Fibroblast of peridontal ligament (primary cell): Measurements from ENCODE around the gene TSPAN10.

ENCODE experiments used
- DNase-seq: peaks from one replicate; pipeline ENCODE4 v3.0.0-alpha.2; 2010; ENCODE audit errors: extremely low read depth

Gene TSPAN10

DNA sequence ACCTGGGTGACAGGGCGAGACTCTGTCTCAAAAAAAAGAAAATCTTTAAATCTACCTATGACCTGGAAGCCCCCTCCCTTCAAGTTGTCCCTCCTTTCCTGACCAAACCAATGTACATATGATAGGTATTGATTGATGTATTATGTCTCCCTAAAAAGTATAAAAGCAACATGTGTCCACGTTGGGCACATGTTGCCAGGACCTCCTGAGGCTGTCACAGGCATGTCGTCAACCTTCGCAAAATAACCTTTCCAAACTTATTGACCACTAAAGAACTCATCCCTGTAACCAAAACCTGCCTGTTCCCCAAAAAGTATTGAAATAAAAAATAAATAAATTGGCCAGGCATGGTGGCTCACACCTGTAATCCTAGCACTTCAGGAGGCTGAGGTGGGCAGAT is 25.0 kb downstream of the TSPAN10 start:
- DNase-seq: no peak

DNA sequence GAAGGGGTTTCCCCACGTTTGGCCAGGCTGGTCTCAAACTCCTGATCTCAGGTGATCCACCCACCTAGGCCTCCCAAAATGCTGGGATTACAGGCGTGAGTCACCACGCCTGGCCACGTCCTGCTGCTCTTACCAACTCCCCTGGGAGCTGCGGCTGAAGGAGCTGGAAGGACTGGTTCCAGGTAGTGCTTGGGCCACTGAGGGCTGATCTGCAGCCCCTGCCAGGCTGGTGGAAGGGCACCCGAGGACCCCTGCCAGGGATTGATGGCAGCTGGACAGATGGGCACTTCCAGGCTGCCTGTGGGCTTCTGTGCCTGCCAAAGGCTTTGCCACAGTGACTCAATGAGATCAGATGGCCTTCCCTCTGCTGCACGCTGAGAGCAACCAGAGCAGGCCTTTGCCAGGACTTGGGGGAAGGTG is 27.1 kb downstream of the TSPAN10 start:
- DNase-seq: no peak

DNA sequence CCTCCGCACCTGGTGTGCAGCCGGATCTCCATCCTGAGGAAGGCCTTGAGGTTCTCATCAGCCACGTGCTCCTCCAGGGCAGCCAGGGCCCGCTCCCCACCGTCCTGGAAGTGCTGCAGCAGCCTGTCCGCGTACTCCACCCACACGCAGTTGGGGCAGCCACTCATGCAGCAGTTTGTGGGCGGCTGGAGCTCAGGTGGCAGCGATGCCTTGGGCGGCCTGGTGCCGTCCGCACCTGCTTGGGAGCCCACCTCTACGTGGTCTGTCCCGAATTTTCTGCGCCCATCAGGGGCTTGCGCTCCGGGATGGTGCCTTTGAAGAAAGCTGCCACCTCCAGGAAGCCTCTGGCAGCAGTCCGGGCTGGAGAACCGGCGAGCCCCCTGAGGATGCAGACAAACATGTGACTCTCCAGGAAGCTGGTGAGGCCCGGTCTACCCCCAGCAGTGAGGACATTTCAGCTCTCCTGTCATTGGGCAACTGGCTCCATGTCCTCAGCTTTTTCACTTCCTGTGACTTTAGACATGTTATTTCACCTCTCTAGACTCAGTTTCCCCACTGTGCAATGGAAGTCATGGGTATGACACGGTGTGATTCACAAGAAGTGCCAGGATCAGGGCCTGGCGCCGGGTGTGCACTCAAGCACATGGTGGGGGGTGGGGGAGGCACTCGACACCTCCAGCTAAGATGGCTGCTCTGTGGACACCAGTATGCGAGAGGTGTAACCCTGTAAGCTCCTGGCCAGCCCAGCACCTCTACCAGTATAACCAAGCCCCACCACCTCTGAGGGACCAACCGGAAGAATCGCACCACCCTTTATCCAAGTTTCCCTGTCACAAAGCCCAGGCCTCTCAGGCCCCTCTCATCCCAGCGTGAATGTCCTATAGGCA is 28.5 kb downstream of the TSPAN10 start:
- peak; percentile 5 for DNase-seq

DNA sequence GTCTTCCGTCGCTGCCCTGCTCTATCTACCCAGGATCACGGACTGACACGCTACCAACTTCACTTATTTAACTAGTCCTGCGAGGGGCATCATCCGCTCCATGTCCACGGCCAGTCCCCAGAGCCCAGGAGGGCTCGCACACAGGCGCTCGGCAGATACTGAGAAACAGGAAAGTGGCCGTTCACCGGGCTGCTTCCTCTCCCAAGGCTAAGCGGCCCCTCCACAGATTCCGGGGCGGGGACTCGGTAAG is 29.0 kb downstream of the TSPAN10 start:
- no peak for DNase-seq

DNA sequence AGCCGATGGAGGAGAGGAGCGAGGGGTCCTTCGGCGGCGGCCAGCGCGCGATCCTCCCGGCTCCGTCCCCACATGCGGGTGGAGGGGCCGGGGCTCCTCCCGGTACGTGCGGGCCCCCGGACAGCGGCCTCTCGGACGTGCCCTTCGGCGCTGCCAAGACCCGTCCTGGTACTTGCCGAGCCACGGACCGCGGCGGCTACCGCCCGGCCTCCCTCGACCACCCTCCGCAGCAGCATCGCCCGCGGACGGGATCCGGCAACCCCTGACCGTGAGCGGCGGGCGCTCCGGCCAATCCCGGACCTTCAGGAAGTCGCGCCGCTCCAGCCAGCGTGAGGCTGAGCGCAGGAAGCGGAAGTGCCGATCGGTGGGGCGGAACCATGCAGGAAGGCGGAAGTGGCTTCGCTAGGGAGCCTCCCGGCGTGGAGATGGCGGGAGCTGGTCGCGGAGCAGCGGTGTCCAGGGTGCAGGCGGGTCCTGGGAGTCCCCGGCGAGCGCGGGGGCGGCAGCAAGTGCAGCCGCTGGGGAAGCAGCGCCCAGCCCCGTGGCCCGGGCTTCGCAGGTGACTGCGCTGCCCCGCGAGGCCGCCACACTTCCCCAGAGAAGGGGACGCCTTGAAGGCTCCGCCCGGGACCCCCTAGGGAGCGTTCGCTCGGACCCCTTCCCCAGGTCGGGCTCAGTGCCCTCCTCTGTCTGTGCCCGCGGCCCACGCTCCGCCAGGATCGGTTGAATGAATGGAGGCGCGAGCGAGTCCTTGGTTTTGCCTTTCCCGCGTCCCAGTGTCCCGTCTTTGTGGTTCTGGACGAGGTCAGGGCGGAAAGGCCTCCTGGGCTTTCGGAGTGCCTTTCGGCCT is 29.6 kb downstream of the TSPAN10 start, which contains the start of the genes CCDC137 and OXLD1:
TSS of gene CCDC137 (plus strand) at position 396 of the 850 bp plus-strand sequence. CDS start at position 426, 30 bp downstream.
TSS of gene OXLD1 (minus strand) at position 264 of the 850 bp plus-strand sequence. CDS start at position 236, 28 bp downstream.
- DNase-seq: peak; percentile 93

DNA sequence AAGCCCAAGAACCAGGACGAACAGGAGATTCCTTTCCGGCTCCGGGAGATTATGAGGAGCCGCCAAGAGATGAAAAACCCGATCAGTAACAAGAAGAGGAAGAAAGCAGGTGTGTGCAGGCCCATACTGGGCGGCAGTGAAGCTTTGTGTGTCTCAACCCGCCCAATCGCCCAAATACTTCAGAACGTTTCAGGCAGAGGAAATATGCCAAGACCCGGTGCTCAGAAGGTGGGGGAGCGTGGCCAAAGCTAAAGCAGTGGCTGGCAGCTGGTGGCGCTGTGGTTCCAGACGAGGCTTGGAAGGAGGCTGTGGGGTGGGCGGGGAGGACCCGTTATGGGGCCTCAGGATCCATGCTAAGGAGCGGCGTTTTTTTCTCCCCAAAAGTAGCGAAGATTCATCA is 30.8 kb downstream of the TSPAN10 start:
- no peak for DNase-seq

DNA sequence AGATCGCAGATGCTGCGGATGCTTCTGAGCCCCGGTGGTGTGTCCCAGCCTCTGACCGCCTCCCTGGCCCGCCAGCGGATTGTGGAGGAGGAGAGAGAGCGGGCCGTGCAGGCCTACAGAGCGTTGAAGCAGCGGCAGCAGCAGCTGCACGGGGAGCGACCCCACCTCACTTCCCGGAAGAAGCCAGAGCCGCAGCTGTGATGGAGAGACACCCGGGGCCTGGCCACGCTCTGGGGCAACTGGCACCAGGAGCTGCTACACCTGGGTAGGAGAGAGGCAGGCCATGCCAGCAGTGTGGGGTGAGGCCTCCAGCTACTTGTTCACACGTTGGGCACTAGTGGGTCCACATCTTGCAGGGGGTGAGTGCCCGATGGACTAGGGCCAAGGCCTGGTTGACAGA is 35.5 kb downstream of the TSPAN10 start:
- DNase-seq: no peak

DNA sequence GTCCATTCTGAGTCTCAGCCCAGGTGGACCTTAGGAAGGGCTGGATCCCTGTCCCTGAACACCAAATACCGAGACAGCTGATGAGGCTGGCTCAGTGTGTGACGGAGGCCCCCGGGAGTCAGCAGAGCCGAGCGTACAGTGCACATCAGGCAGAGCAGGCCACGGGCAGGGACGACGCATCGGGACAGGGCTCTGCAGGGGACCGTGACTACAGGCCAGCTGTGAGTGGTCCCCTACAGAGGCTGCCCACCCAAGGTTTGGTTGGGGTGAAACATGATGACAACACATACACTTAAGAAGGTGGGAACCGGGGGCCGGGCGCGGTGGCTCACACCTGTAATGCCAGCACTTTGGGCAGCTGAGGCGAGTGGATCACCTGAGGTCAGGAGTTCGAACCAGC is 36.0 kb downstream of the TSPAN10 start:
- DNase-seq: no peak

DNA sequence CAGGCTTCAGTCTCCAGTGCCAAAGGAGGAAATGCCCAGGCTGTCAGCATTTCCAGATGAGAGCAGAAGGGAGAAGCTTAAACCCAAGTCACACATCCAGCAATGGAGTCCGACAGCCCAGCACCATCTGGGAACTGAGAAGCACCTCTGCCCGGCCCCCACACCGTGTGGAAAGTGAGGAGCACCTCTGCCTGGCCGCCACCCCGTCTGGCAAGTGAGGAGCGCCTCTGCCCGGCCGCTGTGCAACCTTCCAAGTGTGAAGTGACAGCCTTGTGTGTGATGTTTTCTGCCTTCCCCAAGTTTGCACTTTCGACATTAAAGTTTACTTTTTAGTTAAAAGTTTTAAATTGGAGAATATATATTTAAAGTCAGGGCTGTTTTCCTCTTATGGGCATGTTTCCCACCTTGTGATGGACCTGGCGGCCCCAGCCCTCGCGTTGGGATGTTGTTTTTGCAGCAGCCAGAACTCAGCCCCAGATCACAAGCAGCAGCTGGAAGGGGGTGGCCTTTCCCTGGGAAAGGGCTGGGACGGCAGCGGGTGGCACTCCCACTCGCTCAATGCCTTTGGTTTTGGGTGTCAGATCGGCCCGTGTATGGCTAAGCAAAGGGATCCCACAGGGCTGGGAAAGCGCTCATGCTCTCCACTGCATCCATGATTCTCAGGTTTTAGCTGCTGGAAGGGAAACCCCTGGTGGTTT is 36.7 kb downstream of the TSPAN10 start:
- DNase-seq: no peak

DNA sequence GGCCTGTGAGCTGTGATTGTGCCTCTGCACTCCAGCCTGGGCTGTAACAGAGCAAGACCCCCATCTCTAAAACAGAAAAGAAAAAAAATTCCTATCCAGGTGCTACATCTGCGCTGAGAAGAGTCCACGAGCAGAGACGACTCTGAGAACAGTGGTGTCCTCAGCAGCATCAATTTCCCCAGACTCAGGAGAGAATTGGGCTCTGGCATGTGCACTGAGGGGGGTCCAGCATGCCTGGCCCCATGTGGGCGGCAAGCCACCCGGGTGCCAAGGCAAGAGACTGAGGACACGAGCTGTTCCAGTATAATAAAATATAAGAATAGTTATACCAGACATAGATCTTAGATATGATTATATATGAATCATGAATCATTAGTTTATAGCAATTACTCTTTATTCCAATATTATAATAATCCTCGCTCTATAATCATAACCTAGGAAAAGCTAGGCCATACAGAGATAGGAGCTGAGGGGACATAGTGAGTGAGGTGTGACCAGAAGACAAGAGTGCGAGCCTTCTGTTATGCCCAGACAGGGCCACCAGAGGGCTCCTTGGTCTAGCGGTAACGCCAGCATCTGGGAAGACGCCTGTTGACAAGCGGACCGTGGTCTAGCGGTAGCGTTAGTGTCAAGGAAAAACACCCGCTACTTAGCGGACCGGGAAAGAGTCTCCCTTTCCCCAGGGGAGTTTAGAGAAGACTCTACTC is 38.7 kb downstream of the TSPAN10 start:
- DNase-seq: peak; percentile 40

DNA sequence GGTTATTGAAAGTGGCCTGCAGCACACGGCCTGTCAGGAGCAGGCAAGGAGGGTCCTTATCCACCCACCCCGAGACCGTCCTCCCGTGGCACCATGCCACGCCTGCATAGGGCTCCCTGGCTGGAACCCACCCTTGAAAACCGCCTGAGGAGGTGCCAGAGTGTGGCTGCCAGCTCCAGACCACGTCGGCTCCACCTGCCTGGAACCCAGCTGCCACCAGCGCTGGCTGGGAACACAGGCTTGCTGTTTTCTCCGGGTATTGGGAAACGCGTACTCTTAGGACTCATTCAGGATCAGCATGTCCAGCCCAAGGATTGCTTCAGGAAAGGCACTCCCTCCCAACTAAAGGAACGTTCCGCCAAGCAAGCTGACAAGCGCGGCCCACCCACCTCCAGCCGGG is 39.9 kb downstream of the TSPAN10 start:
- DNase-seq: no peak

DNA sequence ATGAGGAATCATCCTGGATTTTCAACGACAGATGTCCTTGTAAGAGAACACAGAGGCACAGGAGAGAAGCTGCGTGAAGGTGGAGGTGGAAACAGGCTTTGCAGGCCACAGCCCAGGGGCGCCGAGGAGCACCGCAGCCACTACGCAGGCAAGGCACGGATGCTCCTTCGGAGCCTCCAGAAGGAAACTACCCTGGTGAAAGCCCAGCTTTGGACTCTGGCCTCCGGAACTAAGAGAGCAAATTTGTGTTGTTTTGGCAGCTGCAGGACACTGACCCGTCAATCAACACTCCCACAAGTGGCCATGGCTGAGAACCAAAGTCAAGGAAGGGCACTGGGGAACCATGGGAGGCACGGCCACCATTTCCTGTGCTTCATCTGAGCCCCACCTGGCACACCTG is 43.2 kb downstream of the TSPAN10 start:
- no peak for DNase-seq

DNA sequence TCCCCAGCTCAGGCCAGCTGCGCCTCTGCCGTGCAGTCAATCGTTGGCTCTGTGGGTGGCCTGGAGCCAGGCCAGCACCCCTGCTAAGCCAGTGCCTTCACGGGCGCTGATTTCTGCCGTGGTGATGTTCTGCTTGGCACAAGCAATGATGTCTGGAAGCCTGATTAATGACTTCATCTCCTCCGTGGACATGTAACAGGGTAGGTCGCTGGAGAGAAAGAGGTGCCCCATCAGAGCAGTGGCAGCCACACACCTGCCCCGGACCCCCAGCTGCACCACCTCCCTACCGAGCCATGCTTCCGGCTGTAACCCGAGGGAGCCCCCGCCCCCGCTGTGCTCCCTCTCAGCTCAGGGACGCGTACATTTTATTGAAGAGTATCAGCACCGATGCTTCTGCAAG is 44.7 kb downstream of the TSPAN10 start:
- DNase-seq: peak; percentile 10

DNA sequence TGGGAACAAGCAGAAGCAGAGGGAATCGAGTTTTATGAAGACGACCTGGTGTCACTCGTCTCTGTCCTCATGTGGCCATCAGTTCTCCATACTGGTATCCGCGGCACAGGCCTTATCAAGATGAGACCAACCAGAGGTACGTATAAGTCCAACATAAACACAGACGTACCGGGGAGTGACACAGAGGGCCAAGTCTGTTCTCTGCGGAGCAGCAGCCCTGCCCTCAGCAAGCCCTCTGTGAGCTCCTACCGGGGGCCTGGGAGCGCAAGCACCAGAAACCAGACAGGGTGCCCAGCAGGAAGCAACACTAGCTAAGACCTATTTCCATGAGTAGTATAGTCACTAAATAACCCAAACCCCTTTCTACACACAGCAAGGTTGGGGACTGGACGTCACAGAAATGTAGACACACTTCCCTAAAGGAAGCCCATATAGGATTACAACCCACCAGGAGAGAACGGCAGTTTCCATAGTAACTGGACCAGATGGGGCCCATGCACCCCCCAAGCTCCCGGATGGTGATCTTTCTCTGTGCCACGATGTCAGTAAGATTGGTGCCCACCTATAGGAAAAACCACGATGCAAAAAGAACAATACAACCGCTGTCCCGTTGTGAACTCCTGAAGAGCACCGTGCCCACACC is 45.7 kb downstream of the TSPAN10 start:
- DNase-seq: peak; percentile 18

DNA sequence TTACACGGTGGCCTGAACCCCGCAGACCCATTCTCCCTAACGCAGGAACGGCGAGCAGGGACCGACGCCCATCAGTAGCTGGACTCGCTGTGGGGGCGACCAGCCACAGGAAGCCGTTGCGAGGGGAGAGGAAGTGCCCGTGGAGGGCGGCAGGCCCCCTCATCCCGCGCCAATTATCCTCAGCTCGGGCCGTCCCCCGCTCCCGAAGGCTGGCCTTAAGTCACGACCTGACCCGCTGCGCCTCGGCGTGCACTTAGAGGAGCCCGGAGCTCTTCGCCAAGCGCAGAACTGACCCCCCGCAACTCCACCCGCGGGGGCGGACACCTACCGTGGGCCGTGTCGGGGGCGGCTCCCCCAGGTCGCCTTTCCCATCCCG is 46.2 kb downstream of the TSPAN10 start:
- DNase-seq: no peak

DNA sequence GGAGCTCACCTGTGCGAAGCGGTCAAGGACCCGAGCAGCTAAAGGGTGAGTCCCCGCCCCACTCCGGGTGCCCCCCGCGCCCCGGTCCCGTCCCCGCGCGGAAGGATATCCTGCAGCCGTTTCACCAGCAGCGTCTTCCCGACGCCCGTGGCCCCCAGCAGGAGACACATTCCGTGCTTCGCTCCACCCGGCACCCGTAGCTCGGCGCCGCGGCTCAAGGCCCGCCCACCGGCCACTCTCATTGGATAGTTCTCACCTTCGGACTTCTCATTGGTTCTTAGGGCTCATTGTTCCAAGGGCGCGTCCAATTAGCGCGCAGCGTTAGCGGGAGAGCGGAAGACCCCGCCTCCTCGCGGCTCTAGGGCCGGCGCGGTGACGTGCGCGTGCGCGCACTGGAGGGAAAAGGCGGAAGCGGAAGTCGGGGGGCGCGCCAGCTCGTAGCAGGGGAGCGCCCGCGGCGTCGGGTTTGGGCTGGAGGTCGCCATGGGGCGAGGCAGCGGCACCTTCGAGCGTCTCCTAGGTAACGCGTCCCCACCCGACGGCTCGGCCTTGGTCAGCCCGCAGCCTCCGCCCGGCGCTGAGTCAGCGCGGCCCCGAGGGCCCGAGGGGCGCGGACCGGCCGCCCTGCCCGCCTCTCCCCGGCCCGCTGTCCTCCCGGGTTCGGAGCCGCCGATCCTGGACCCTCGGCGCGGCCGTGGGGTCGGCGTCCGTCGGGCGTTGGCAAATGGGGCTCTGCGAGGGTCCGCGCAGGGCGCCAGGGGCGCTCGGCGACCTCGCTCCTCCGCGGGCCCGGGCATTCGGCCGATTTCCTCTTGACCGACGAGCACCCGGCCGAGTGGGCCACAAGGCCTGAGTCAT is 46.8 kb downstream of the TSPAN10 start, which contains the start of the genes ARL16 and HGS:
TSS of gene ARL16 (minus strand) at position 214 of the 858 bp plus-strand sequence. CDS start at position 170, 44 bp downstream.
TSS of gene HGS (plus strand) at position 428 of the 858 bp plus-strand sequence. CDS start at position 484, 56 bp downstream.
- peak; percentile 99 for DNase-seq

DNA sequence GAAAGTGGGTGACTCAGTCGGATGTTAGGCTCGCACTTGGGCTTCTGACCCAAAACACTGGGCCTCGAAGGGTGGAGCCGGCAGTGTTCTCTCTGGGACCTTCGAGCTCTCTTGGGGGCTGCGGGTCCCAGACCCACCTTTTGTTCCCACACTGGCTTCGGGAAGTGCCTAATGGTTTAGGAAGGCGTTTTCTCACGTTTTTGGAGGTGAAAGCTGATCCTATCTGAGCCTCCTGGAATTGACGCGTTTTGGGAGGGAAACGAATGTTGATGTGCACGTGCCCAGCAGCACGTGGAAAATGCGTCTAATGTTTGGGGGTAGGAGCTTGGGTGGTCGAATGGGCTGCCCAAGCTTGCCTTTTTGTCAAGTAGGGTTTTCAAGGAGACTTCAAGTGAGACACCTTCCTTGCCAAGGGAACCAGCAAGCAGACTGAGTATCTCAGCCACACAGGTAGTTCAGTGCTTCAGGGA is 47.5 kb downstream of the TSPAN10 start:
- DNase-seq: peak; percentile 76

DNA sequence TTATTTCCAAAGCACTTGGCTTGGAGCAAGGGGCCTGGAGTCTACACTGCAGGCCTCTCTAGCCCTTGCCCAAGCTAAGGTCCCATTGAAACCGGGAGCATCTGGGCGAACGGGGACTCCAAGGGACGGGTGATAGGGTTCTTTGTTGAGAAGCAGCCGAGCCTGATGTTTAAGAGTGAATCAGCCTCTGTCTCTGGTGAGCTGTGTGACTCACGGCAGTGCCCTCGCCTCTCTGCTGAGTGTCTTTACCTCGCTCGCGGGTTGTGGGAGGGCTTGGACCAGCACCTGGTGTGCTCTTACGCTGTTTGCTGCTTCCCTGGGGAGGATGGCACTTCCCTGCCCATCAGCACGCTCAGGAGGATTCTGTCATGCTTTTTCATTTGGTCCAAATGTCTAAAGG is 48.1 kb downstream of the TSPAN10 start:
- peak; percentile 35 for DNase-seq

DNA sequence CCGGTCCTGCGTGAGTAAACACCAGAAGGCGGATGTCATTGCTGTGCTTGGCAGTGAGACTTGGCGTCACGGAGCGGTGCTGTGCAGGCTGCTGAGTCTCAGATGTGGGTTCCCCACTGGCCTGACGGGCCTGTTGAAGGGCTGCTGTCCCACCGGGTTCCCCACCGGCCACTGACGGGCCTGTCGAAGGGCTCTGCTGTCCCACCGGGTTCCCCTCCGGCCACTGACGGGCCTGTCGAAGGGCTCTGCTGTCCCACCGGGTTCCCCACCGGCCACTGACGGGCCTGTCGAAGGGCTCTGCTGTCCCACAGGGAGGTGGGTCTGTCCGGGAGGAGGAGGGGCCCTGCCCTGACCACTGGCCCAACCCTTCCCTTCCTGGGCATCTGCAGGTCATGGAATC is 49.6 kb downstream of the TSPAN10 start:
- no peak for DNase-seq
